ENCODE data around the gene USB1.

Gene USB1

DNA sequence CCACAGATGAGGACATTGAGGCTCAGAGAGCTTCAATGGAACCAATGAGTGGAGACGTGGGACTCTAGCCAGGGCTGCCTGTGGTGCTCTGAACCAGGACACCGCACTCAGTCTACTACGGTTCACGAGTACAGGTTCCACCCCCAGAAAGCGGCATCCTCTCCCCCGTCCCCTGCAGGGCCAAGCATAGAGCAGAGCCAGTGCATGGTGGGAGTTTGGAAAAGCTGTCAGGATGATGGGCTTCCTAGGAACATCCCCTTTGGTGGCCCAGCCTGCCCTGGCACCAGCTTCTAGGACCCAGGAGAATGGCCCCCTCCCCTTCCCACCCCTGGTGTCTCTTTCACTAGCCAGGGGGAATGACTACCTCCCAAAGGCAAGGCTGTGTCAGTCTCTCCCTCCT is 9.1 kb upstream of the USB1 start:
- DNase-seq (ENCODE audit: insufficient read length, low spot score), result no peak
- no peak for FAIRE-seq
- no peak for TF ChIP-seq POU2F2 (IDR thresholded peaks at IDR 0.05; ENCODE audit: low read depth, low read length)
- no peak for TF ChIP-seq TAF1 (IDR thresholded peaks at IDR 0.05; ENCODE audit: low read depth, low read length)
- TF ChIP-seq POLR2AphosphoS5 (IDR thresholded peaks at IDR 0.05; ENCODE audit: low read depth, low read length), result no peak
- no peak for TF ChIP-seq POLR2A (IDR thresholded peaks at IDR 0.05; ENCODE audit: low read depth, low read length)
- TF ChIP-seq PAX5 (IDR thresholded peaks at IDR 0.05; ENCODE audit: insufficient read depth, low read length, severe bottlenecking), result no peak

DNA sequence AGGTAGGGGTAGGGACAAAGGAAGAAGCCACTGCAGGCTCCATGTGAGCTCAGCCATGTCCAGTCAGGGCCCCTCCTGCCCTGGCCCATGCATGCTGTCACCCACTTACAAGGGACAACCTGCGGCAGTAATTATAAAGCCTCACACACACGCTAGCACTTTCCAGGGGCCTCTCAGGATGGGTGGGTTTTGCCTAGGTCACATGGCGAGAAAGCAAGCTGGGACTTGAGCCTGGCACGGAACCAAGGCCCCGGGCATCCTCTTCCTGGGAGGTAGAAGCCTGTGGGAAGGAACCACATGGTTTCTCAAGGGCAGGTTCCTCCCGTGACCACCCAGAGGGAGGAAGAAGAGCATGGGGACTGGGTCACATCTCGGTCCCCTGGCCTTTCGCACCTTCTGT is 7.8 kb upstream of the USB1 start:
- no peak for DNase-seq (ENCODE audit: insufficient read length, low spot score)
- no peak for FAIRE-seq

GRCh38 chr16:57993897-57994296 is 7.3 kb upstream of the USB1 start:
- no peak for DNase-seq (ENCODE audit: insufficient read length, low spot score)
- TF ChIP-seq POLR2A (IDR thresholded peaks at IDR 0.05; ENCODE audit: low read depth, low read length) (no peak), POLR2AphosphoS5 (IDR thresholded peaks at IDR 0.05; ENCODE audit: low read depth, low read length) (no peak), POU2F2 (IDR thresholded peaks at IDR 0.05; ENCODE audit: low read depth, low read length) (no peak), PAX5 (IDR thresholded peaks at IDR 0.05; ENCODE audit: insufficient read depth, low read length, severe bottlenecking) (no peak), SPI1 (IDR thresholded peaks at IDR 0.05; ENCODE audit: low read depth, low read length) (no peak), TAF1 (IDR thresholded peaks at IDR 0.05; ENCODE audit: low read depth, low read length) (no peak)
- no peak for FAIRE-seq

More for the DNA sequence above, 7.8 kb upstream of the USB1 start:
- TF ChIP-seq POLR2AphosphoS5 (IDR thresholded peaks at IDR 0.05; ENCODE audit: low read depth, low read length) (no peak), SPI1 (IDR thresholded peaks at IDR 0.05; ENCODE audit: low read depth, low read length) (no peak), PAX5 (IDR thresholded peaks at IDR 0.05; ENCODE audit: insufficient read depth, low read length, severe bottlenecking) (no peak), POLR2A (IDR thresholded peaks at IDR 0.05; ENCODE audit: low read depth, low read length) (no peak), TAF1 (IDR thresholded peaks at IDR 0.05; ENCODE audit: low read depth, low read length) (no peak), POU2F2 (IDR thresholded peaks at IDR 0.05; ENCODE audit: low read depth, low read length) (no peak)

DNA sequence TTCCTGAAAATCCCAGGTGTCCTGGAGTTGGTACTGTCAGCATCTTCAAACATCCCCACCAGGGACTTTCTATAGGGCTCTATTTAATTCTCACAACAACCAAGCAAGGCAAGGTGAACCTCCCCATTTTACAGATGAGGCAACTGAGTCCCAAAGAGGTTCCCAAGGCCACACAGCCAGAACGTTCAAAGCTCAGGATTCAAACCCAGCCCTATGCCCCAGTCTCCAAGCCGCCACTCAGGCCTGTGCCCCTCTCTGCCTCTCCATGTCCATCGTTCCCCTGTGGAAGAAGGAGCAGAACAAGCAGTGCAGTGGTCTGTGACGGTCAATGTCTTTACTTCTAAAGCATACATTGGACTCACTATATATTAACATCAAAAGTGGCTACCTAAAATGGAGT is 6.8 kb upstream of the USB1 start:
- FAIRE-seq (no peak), DNase-seq (ENCODE audit: insufficient read length, low spot score) (no peak)
- TF ChIP-seq POU2F2 (IDR thresholded peaks at IDR 0.05; ENCODE audit: low read depth, low read length) (no peak), PAX5 (IDR thresholded peaks at IDR 0.05; ENCODE audit: insufficient read depth, low read length, severe bottlenecking) (no peak), TAF1 (IDR thresholded peaks at IDR 0.05; ENCODE audit: low read depth, low read length) (no peak), POLR2A (IDR thresholded peaks at IDR 0.05; ENCODE audit: low read depth, low read length) (no peak), SPI1 (IDR thresholded peaks at IDR 0.05; ENCODE audit: low read depth, low read length) (no peak), POLR2AphosphoS5 (IDR thresholded peaks at IDR 0.05; ENCODE audit: low read depth, low read length) (no peak)

DNA sequence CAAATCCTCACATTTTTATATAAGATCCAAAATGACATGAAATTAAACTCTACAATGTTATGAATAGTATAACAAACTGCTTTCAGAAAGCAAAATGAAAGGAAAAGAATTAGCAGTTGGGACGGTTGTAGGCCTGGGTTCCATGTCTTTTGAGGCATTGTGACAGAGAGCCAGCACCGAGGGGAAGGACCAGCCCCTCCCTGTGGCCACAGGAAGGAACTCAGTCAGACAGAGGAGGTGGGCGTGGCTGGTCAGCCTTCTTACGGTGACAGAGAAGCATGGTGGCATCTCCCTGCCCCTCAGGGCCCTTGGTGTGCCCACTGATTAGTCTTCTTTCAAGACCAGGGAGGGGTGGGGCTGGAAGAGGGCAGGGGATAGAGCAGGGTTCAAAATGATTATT is 6.4 kb upstream of the USB1 start:
- no peak for FAIRE-seq
- DNase-seq (ENCODE audit: insufficient read length, low spot score), result peak; percentile 62
- TF ChIP-seq POLR2AphosphoS5 (IDR thresholded peaks at IDR 0.05; ENCODE audit: low read depth, low read length) (no peak), POLR2A (IDR thresholded peaks at IDR 0.05; ENCODE audit: low read depth, low read length) (no peak), TAF1 (IDR thresholded peaks at IDR 0.05; ENCODE audit: low read depth, low read length) (no peak), PAX5 (IDR thresholded peaks at IDR 0.05; ENCODE audit: insufficient read depth, low read length, severe bottlenecking) (no peak), SPI1 (IDR thresholded peaks at IDR 0.05; ENCODE audit: low read depth, low read length) (peak; percentile 41; the same call in 1 of the 2 replicates), POU2F2 (IDR thresholded peaks at IDR 0.05; ENCODE audit: low read depth, low read length) (no peak)

DNA sequence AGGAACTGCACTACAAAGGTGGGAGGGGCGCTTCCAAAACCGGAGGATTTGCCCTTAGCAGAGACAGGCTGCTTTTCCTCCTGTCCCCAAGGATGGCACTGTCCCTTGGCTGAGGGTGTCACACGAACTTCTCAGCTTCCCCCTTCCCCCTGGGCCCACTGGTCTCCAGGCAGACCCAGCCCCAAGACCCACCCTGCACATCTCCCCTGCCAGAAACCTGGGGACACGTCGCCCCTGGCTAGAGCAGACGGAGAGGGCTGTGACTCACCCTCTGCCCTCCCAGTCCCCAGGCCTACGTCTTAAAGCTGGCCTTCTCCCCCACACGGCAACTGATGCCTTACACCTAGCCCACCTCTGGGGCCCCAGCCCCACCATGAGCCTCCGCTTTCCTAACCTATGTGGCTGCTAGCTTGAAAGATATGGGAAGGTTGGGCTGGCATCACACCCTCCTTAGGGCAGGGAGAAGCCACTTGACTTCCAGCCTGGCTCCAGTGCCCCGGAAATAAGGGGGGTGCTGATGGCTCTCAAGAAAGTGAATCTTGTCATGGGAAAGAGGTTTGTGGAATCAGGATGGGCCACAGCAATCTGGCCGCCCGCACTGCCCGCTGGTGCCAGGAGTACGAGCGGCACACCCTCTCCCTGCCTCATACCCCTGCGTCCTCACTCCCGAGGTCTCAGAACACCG is 5.3 kb upstream of the USB1 start:
- FAIRE-seq, result no peak
- TF ChIP-seq PAX5 (IDR thresholded peaks at IDR 0.05; ENCODE audit: insufficient read depth, low read length, severe bottlenecking), result no peak
- TF ChIP-seq POLR2A (IDR thresholded peaks at IDR 0.05; ENCODE audit: low read depth, low read length), result no peak
- TF ChIP-seq TAF1 (IDR thresholded peaks at IDR 0.05; ENCODE audit: low read depth, low read length), result no peak

DNA sequence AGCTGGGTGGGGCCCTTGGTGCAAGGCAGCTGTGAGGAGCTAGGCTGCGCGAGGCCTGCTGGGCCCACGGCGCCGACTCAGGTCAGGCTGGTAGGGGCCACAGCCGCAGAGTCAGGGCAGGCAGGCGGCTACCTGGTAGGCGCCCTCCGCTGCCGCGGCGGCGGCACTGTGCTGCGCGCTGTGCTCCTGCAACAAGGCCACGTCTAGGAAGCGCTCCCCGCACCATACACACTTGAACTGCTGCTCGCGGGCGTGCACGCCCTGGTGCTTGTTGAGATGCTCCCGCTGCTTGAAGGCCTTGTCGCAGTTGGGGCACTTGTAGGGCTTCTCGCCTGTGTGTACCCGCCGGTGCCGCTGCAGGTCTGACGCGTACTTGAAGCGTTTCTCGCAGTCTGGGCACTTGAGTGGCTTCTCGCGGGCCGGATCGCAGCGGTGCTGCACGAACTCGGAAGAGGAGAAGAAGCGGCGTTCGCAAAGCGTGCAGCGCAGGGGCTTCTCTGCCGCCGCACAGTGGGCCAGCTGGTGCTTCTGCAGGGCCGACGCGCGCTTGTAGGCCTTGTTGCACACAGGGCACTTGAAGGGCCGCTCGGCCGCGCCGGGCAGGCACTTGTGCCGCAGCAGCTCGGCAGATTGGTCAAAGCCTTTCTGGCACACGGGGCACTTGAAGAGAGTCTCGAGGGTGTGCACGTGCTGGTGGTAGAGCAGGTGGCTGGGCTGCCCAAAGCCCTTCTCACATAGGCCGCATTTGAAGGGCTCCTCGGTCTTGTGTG is 4.6 kb upstream of the USB1 start:
- no peak for DNase-seq (ENCODE audit: insufficient read length, low spot score)
- no peak for TF ChIP-seq POLR2AphosphoS5 (IDR thresholded peaks at IDR 0.05; ENCODE audit: low read depth, low read length)
- TF ChIP-seq POU2F2 (IDR thresholded peaks at IDR 0.05; ENCODE audit: low read depth, low read length), result no peak
- no peak for TF ChIP-seq SPI1 (IDR thresholded peaks at IDR 0.05; ENCODE audit: low read depth, low read length)
- TF ChIP-seq POLR2A (IDR thresholded peaks at IDR 0.05; ENCODE audit: low read depth, low read length), result no peak
- no peak for TF ChIP-seq TAF1 (IDR thresholded peaks at IDR 0.05; ENCODE audit: low read depth, low read length)
- TF ChIP-seq PAX5 (IDR thresholded peaks at IDR 0.05; ENCODE audit: insufficient read depth, low read length, severe bottlenecking), result no peak
- no peak for FAIRE-seq

More for the DNA sequence above, 5.3 kb upstream of the USB1 start:
- DNase-seq (ENCODE audit: insufficient read length, low spot score), result no peak

DNA sequence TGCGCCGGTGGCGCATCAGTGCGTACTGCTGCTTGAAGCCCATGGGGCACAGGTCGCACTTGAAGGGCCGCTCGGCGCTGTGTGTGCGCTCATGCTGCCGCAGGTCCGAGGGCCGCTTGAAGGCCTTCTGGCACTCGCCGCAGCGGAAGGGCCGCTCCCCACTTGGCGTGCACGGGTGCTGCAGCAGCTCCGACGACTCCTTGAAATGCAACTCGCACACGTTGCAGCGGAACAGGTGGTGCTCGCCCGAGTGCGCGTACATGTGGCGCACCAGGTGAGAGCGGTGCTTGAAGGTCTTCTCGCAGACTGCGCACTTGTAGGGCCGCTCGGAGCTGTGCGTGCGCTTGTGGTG is 4.1 kb upstream of the USB1 start:
- no peak for FAIRE-seq
- TF ChIP-seq POU2F2 (IDR thresholded peaks at IDR 0.05; ENCODE audit: low read depth, low read length) (no peak), POLR2AphosphoS5 (IDR thresholded peaks at IDR 0.05; ENCODE audit: low read depth, low read length) (no peak), PAX5 (IDR thresholded peaks at IDR 0.05; ENCODE audit: insufficient read depth, low read length, severe bottlenecking) (no peak), SPI1 (IDR thresholded peaks at IDR 0.05; ENCODE audit: low read depth, low read length) (no peak), POLR2A (IDR thresholded peaks at IDR 0.05; ENCODE audit: low read depth, low read length) (no peak), TAF1 (IDR thresholded peaks at IDR 0.05; ENCODE audit: low read depth, low read length) (no peak)
- no peak for DNase-seq (ENCODE audit: insufficient read length, low spot score)

GRCh38 chr16:57997528-57998265 is 3.5 kb upstream of the USB1 start:
- DNase-seq (ENCODE audit: insufficient read length, low spot score) (no peak), FAIRE-seq (no peak)
- TF ChIP-seq TAF1 (IDR thresholded peaks at IDR 0.05; ENCODE audit: low read depth, low read length), result no peak
- no peak for TF ChIP-seq PAX5 (IDR thresholded peaks at IDR 0.05; ENCODE audit: insufficient read depth, low read length, severe bottlenecking)
- no peak for TF ChIP-seq POLR2AphosphoS5 (IDR thresholded peaks at IDR 0.05; ENCODE audit: low read depth, low read length)
- TF ChIP-seq SPI1 (IDR thresholded peaks at IDR 0.05; ENCODE audit: low read depth, low read length), result no peak
- TF ChIP-seq POLR2A (IDR thresholded peaks at IDR 0.05; ENCODE audit: low read depth, low read length), result no peak
- TF ChIP-seq POU2F2 (IDR thresholded peaks at IDR 0.05; ENCODE audit: low read depth, low read length), result no peak
